ENCODE measurements around the gene TFG.

The TFG gene

GRCh38 chr3:100798012-100798411, 88.7 kb downstream of the TFG start:
- Histone ChIP-seq H3K4me3 (replicated peaks; ENCODE audit: low read depth, low read length) (no peak overlapping the region), H3K36me3 (ENCODE audit: control insufficient read depth, insufficient read depth, low read length) (no peaks in the 10 kb centered on the region), H3K27me3 (replicated peaks; ENCODE audit: control insufficient read depth, insufficient read depth, low read length) (no peaks in the 10 kb centered on the region)
- no peak for TF ChIP-seq CTCF (IDR thresholded peaks at IDR 0.05; ENCODE audit: insufficient read depth, low read length, poor library complexity, severe bottlenecking)
- no peak for DNase-seq (ENCODE audit: extremely low read depth, insufficient read length)

Measured in GM06990 (cell line).